GM18508 (cell line): ENCODE data around the gene ACSS3.
"Not testable (repeated sequence)": the region's sequence is repeated elsewhere in the genome, so short reads cannot be mapped to it uniquely, and the experiment has no call there.

Experiments used
- ATAC-seq: cut with Tn5 transposase; IDR thresholded peaks from one replicate; pipeline ENCODE4 v1.9.1; 2021; ENCODE audit warnings: moderate number of reproducible peaks; ENCODE audit not compliant: insufficient read depth, unreplicated experiment

The ACSS3 gene, protein sequence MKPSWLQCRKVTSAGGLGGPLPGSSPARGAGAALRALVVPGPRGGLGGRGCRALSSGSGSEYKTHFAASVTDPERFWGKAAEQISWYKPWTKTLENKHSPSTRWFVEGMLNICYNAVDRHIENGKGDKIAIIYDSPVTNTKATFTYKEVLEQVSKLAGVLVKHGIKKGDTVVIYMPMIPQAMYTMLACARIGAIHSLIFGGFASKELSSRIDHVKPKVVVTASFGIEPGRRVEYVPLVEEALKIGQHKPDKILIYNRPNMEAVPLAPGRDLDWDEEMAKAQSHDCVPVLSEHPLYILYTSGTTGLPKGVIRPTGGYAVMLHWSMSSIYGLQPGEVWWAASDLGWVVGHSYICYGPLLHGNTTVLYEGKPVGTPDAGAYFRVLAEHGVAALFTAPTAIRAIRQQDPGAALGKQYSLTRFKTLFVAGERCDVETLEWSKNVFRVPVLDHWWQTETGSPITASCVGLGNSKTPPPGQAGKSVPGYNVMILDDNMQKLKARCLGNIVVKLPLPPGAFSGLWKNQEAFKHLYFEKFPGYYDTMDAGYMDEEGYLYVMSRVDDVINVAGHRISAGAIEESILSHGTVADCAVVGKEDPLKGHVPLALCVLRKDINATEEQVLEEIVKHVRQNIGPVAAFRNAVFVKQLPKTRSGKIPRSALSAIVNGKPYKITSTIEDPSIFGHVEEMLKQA

GRCh38 chr12:81077686-81078441 is at the start of gene ACSS3:
TSS of gene ACSS3 (plus strand) at chr12:81078079. CDS start at chr12:81078121, 42 bp downstream.
- ATAC-seq = no peak

- ATAC-seq = no peak
Measured at GRCh38 chr12:81034926-81035325, 43.0 kb upstream of the ACSS3 start.

GRCh38 chr12:81039231-81039630 is 38.6 kb upstream of the ACSS3 start:
- no peak for ATAC-seq

DNA sequence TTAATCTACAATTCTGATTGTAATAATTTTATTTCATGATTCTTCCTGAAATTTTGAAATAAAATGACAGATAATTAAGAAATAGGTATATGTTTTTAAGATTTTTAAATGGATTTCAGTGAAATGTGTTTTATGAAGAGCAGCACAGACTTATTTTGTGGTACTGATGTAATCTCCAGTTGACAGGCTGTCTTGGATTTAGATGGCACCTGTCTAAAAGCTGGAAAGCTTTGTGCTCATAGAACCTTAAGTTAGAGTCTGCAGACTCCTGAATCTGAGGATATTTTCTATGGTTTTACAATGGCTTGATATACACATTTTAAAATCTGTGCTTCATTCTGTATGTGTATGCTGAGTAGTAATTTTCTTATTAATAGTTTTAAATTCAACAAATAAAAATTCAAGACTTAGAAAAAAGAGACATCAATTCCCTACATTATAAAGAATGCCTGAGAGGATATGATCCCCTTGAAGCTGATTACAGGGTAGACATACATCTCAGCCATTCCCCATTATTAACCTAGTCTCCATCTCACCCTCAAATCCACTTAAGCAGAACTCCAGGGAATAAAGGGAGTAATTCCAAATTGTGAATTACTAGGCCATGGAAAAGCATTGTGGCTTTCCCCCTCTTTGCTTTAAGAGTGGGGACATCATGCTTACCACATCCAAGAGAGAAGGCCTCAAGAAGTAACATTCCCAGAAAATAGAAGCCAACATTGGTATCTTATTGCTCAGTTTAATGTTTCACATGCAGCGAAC is 33.7 kb upstream of the ACSS3 start:
- ATAC-seq = no peak

DNA sequence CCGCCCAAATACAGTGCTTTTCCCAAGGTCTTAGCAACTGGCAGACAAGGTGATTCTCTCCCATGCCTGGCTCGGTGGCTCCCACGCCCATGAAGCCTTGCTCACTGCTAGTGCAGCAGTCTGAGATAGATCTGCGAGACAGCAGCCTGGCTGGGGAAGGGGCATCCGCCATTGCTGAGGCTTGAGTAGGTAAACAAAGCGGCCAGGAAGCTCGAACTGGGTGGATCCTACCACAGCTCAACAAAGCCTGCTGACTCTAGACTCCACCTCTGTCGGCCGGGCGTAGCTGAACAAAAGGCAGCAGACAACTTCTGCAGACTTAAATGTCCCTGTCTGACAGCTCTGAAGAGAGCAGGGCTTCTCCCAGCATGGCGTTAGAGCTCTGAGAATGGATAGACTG is 12.9 kb upstream of the ACSS3 start:
- ATAC-seq = not testable (repeated sequence)

GRCh38 chr12:81070846-81071245 is 7.0 kb upstream of the ACSS3 start:
- ATAC-seq = no peak

GRCh38 chr12:81075539-81075938 is 2.3 kb upstream of the ACSS3 start:
- no peak for ATAC-seq

- ATAC-seq = no peak
Measured at GRCh38 chr12:81077329-81077685, 572 bp upstream of the ACSS3 start.

DNA sequence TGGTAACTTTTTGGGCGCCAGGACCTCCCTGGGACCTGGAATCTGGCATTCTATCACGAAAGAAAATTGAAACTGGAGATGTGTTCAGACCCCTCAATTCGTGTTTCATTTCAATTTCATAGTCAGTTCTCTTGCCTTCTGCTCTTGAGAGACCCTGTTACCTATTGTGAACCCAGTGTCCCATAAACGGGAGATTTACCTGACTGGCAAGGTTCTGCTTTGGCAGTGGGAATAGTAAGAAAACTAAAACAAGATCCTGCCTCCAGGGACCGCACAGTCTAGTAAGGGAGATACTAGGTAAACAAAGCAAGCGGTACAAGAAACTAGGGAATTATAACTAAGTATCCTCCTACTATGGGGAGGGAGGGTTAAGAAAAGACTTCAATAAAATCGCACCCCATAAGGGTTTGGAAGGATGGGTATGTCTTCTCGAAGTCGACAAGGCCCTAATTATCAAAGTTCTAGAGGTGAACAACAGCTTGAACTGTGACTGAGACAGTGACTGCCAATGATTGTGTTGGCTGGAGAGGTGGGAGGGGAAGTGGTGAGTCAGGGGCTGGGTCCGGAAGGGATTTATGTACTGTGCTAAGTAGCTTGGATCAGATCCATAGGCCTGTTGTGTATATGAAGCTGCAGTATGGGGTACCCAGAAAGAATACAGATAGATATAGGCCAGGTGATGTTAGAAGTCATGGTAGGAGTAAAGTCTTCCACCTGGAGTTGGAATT is 754 bp downstream of the ACSS3 start:
- no peak for ATAC-seq

GRCh38 chr12:81079280-81080076 is 1.6 kb downstream of the ACSS3 start:
- ATAC-seq = no peak

DNA sequence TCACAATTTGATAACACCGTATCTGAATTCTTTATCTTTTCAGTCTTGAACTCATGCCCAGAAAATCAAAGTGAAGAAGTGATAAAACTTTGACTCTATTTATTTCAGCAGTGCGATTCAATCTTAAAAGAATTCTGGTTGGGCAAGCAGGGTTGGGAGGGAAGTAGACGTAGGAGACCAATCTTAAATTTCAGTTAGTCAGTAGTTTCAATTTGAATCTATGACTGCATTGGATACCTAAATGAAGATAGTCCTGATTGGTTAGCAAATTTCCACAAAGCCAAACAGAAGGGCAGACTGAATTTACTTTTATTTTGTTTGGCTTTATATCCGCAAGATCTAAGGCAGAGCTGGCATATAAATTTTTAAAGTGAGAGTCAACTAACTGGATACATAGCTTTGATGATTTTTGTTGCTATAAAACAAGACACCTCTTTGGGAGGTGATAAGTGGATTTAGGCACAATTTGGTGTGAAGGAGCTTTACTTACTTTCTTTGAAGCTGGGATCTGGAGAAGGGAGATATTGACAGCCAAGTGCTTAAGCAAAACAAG is 2.6 kb downstream of the ACSS3 start:
- no peak for ATAC-seq

GRCh38 chr12:81081726-81082125 is 3.8 kb downstream of the ACSS3 start:
- ATAC-seq = no peak

DNA sequence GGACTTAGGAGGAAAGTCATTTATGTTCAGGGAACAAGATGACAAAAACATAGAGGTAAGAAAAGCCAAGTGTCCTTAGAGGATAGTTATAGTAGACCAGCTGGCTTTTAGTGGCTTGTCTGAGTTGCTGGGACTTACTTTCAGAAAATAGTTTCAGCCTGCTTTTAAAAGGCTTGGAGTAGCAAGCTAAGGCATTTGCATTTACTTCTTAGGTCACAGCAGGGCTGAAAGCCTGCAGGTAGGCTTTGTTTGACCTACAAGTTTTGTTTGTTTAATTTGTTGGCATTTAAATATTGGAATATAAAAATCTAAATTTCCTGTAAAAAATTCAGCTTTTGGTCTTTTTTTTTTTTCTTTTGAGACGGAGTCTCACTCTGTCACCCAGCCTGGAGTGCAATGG is 5.1 kb downstream of the ACSS3 start:
- no peak for ATAC-seq

- no peak for ATAC-seq
Measured at GRCh38 chr12:81083906-81084513, 6.1 kb downstream of the ACSS3 start.

GRCh38 chr12:81084811-81085350 is 7.0 kb downstream of the ACSS3 start:
- no peak for ATAC-seq

GRCh38 chr12:81085832-81086231 is 8.0 kb downstream of the ACSS3 start:
- ATAC-seq = no peak

GRCh38 chr12:81086342-81086741 is 8.5 kb downstream of the ACSS3 start:
- no peak for ATAC-seq

GRCh38 chr12:81088221-81088620 is 10.3 kb downstream of the ACSS3 start:
- no peak for ATAC-seq
